Uterus (tissue), 2 donors: ENCODE measurements around the gene UQCRC2.

Experiments
- CTCF ChIP-seq, 4 experiments: fragments of 200-600 bp in 2 of 4; fragments of 450-650 bp in 2 of 4; sonication (generic) in 2 of 4; IDR thresholded peaks; one replicate each; pipeline ENCODE4 v1.5.1; 2016 to 2019; ENCODE audit warnings: antibody characterized with exemption in 4 of 4, mild to moderate bottlenecking in 2 of 4, moderate library complexity in 1 of 4
- POLR2A ChIP-seq, 2 donors: fragments of 450-650 bp; IDR thresholded peaks; one replicate each; pipeline ENCODE4 v1.6.1; 2016; ENCODE audit warnings: antibody characterized with exemption in 2 of 2, mild to moderate bottlenecking in 1 of 2, moderate library complexity in 1 of 2

GRCh38 chr16:22030087-22030812 is 77.1 kb downstream of the UQCRC2 start:
- TF ChIP-seq POLR2A (IDR thresholded peaks at IDR 0.05): no peak
- no peak for TF ChIP-seq CTCF (IDR thresholded peaks at IDR 0.05)
